WI38 (cell line): Measurements from ENCODE around the gene RAB15.

Experiments used
- H3K4me3 ChIP-seq: 2 replicates; pipeline ENCODE4 v1.5.1; 2011; ENCODE audit warnings: low read depth, mild to moderate bottlenecking, control low read depth, low read length
- TF ChIP-seq, protein P1 (sequence below): IDR thresholded peaks from 2 replicates; pipeline ENCODE4 v1.5.1; 2012; ENCODE audit warnings: low read depth, mild to moderate bottlenecking, control low read depth, low read length

RAB15 gene

DNA sequence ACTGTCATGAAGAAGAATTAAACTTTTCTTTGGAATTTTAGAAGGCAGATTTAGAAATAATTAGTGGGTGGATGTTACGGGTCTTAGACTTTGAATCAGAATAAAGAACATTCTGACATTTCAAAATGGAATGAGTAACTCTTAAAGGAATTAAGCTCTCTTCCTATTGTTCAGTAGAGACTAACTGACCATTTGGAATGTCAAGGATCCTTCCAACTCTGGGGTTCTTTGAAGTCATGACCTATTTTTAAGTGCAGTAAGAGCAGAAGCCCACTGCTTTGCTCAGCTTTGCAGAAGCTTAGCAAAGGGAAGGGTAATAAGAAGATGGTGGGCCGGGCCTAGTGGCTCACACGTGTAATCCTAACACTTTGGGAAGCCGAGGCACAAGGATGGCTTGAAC, 53.9 kb downstream of the RAB15 start:
- TF ChIP-seq, protein P1, sequence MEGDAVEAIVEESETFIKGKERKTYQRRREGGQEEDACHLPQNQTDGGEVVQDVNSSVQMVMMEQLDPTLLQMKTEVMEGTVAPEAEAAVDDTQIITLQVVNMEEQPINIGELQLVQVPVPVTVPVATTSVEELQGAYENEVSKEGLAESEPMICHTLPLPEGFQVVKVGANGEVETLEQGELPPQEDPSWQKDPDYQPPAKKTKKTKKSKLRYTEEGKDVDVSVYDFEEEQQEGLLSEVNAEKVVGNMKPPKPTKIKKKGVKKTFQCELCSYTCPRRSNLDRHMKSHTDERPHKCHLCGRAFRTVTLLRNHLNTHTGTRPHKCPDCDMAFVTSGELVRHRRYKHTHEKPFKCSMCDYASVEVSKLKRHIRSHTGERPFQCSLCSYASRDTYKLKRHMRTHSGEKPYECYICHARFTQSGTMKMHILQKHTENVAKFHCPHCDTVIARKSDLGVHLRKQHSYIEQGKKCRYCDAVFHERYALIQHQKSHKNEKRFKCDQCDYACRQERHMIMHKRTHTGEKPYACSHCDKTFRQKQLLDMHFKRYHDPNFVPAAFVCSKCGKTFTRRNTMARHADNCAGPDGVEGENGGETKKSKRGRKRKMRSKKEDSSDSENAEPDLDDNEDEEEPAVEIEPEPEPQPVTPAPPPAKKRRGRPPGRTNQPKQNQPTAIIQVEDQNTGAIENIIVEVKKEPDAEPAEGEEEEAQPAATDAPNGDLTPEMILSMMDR: no peak

DNA sequence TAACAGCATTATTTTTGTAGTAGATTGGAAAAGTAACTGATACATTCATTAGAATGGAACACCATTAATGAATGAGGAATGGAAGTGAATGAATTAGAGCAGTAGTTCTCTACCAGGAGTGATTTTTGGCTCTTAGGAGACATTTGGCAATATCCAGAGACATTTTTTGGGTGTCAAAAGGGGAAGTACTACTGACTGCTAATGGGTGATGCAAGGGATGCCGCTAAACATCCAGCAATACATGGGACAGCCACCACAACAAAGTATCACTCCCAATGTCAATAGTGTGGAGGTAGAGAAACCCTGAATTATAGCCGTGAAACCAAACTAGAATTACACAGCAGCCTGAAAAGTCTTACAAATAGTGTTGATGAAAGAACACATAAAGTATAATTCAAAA, 56.3 kb downstream of the RAB15 start:
- no peak overlapping the region for H3K4me3 ChIP-seq
- TF ChIP-seq, protein P1: no peak

More for the DNA sequence above, 53.9 kb downstream of the RAB15 start:
- no peak overlapping the region for H3K4me3 ChIP-seq

DNA sequence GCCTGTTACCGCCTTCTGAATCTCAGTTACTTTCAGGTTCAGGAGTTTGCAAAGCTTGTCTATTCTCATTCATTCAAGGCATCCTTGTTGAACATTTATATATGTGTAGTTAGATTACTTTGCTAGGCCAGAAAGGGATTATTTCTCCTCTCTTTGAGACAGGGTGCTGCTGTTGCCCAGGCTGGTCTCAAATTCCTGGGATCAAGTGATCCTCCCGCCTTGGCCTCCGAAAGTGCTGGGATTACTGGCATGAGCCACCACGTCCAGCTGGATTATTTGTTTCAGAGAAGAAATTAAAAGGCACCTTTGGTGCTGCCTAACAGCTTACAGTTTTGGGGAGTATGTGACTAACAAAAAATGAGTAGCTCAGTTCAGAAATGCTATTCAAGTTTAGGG, 57.1 kb downstream of the RAB15 start:
- H3K4me3 ChIP-seq: peak overlapping the region; percentile 92
- TF ChIP-seq, protein P1: no peak

DNA sequence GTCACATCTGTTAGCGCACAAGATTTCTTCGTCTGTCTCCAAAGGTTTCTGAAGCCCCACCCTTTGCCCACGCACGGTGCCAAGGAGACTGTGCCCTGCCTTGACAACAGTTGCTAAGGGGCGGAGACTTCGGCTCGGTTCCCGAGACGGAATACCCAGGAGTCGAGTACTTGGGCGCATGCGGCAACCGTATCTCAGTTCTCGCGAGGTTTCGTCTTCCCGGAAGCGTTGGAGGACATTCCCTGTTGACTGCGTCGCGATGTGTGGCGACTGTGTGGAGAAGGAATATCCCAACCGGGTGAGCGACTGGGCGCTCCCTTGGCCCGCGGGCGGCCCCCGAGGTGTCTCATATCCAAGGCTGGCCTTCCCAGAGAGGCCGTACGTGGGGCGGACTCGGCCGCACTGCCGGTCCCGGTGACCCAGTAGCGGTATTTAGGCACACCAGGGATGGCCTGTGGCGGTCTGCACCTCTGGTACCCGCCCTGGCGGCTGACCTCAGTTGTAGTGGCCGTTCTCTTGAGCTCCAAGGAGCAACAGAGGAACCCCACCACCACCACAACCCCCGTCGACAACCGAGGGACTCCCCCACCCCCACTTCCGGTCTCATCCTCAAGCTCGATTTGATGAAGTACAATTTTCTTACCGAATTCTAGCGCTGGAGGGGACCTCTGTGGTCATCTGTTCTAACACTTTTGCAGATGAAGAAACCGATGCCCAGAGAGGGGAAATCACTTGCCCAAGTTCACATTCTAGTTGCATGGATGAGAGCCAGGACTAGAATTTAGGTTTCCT, 57.7 kb downstream of the RAB15 start, which contains the start of gene CHURC1:
Gene CHURC1 (plus strand): TSS at position 219 of the 792 bp plus-strand sequence. CDS start 41 bp downstream, at position 260.
- TF ChIP-seq, protein P1: no peak
- peak within 1 kb of the TSS; percentile 92 for H3K4me3 ChIP-seq

DNA sequence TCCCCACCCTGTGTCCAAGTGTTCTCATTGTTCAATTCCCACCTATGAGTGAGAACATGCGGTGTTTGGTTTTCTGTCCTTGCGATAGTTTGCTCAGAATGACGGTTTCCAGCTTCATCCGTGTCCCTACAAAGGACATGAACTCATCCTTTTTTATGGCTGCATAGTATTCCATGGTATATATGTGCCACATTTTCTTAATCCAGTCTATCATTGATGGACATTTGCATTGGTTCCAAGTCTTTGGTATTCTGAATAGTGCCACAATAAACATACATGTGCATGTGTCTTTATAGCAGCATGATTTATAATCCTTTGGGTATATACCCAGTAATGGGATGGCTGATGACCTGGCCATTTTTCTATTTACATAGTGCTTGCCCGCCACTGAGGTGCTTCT, 58.7 kb downstream of the RAB15 start:
- peak overlapping the region; percentile 92; the same call in 1 of the 2 replicates for H3K4me3 ChIP-seq

DNA sequence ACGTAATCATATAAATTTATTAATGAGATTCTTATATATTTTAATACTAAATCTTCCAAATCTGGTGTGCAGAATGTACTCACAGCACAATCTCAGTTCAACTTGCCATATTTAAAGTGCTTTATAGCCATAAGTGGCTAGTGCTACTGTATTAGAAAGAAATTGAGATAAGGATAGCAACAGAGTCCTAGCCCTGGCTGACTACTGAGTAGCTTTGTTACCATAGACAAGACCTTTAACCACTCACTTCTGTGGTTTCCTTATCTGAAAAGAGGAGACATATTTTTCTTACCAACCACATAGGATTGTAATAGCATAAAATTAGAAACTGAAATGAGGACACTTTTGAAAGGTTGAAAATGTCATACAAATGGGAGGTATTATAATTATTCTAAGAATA, 59.9 kb downstream of the RAB15 start:
- TF ChIP-seq, protein P1: no peak
- no peak overlapping the region for H3K4me3 ChIP-seq

DNA sequence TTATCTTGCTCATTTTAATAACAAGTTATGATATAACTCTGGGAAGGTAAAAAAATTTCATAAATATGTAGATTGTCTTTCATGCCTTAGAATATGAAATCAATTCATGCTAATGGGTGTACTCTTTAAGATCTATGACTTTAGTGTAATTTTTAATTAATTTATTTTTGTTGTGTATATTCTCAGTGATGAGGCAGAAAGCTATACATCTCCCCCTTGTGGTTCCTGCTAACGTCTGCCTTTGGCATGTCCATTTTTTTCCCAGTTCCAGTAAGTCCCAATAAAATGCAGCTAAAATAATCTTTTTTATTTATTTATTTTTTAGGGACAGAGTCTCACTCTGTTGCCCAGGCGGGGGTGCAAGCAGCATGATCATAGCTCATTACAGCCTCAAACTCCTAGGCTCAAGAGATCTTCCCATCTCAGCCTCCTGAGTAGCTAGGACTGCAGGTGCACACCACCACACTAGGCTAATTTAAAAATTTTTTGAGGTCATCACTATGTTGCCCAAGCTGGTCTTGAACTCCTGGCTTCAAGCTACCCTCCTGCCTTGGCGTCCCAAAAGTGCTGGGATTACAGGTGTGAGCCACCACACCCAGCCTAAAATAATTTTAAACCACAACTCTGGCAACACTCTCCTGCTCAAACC, 61.2 kb downstream of the RAB15 start:
- no peak overlapping the region for H3K4me3 ChIP-seq
- TF ChIP-seq, protein P1: peak; percentile 67
